GM15510 (cell line): ENCODE data around the gene KRTAP10-12.

Source experiments
- POLR2A ChIP-seq: IDR thresholded peaks from 3 replicates; pipeline ENCODE4 v1.6.1; 2011; ENCODE audit warnings: borderline replicate concordance; ENCODE audit not compliant: insufficient read length; ENCODE audit errors: extremely low read depth

The KRTAP10-12 gene

DNA sequence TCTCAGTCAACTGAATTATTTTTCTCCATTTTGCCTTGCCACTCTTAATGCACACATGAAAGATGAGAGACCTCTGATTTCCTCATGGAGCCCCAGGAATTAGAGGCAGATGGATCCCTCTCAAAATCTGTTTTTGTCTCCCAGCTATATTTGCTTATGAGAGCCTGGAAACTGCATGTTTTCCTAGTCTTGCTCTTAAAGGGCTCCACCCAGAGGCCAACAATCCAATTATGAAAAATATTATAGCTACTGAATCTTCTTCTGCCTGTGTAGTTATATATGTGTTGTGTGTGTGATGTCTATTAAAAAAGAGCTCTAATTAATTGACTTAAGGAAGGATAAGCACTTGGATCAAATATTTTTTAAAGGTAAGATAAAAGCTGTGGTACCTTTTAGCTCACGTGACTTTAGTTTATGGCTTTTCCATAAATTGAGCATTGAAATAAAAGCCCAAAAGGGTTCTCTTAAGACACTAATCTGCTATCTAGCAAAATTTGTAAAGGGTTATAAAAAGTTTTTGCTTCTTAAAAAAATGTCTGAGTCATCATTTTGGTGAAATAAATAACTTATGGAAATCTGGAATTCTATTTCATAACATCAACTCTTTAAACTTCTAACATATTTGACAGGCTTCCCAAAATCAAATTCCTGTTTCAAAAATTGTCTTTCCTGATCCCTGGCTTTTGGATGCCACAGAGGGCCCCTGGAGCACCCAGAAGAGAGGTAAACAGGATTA is 45.6 kb downstream of the KRTAP10-12 start:
- no peak for TF ChIP-seq POLR2A
